Skin of body (tissue), 2 donors: ENCODE results near the gene LMTK2. TPM values are rescaled to one million over a fixed set of nuclear protein-coding genes. Genes with fewer than 3 reads are reported as not detected.

ENCODE experiments used
- DNase-seq: peaks from one replicate; lab custom pipeline; 2025; lab: John Stamatoyannopoulos, UW
- total RNA-seq: library from RNA; depleted of rRNA; stranded (reverse); fragments of >200 nt; gene quantifications from one replicate; pipeline ENCODE4 v1.2.3, GENCODE V29; 2014

Gene LMTK2
- total RNA-seq, 1 donor from 2014 or later = 12.9 TPM

DNA sequence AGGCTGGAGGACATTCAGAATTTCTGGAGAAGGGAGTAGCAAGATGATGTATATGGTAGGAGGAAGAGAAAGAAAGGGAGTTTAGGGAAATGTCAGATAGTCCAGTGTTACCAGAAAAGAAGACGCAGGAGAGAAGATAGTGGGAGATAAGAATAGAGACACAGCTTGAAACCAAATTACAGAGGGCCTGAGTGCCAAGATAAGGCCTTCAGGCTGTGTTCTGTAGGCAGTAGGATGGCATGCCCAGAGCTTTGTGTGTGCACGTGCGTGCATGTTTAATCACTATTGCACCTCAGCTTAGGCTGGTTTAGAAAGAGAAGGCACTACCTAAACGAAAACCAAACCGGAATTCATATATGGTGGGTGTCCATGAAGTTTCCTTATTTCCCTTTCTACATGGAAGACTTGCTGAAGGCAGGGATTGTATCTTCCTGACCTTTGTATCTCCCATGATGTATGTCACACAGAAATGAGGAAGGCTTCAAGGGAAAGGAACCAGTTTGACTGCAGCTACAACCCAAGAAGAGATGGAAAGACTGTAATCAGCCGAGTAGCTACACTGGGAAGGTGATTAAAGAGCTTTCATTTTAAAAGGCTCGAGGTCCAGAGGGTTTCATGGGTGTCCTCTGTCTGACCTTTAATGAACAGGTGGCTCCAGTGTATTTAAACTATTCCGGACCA is 68.7 kb downstream of the LMTK2 start:
- no peak for DNase-seq

- no peak for DNase-seq
These were observed 70.9 kb downstream of the LMTK2 start for GRCh38 chr7:98177553-98177952.

DNA sequence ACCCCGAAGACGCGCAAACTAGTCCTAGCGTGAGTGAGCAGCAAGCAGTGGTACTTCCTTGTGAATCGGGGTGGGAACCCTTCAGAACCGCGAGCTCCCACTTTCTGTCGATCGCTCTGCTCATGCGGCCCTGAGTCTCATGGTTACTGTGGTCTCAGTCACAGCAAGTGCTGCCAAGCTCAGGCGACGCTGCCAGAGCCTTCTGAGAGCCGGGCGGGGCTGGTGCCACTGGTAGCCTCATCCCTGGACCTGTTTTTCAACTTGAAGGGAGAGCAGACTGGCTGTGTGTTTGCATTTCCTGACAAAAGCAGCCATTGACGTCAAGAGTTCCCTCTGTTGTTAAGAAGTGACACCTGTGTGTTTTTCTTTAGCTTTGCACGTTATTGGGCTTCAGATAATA is 71.7 kb downstream of the LMTK2 start:
- DNase-seq = no peak

DNA sequence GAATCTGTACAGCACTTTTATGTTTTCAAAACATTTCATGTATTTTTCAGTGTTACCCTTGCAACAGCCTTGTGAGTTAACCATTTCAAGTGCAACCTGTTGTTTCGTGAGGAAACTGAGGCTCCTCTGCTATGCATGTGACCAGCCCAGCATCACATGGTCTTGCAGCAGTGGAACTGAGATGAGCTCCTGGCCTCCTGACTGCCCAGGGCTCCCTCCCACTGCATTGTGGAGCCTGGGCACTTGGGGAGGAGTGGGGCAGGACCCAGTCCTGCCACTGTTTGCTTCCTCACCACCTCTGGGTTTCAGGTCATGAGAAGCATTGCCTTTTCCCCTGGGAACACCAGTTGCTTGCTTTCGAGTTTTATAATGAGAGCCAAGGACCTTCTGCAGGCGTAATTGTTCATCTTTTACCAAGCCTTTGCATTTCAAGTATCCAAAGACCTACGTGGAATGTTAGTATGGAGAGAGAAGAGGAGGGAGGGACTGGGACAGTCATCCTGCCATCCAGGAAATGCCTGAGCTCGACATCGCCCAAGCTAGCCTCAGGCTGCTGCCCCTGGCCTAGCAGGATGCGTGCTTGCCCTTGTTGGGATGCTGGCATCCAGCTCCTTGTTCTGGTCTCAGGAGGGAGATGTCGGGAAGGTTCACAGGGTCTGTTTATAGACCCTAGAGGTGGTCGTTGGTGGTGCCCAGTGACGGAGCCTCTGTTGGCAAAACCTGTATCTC is 72.3 kb downstream of the LMTK2 start:
- DNase-seq = no peak

DNA sequence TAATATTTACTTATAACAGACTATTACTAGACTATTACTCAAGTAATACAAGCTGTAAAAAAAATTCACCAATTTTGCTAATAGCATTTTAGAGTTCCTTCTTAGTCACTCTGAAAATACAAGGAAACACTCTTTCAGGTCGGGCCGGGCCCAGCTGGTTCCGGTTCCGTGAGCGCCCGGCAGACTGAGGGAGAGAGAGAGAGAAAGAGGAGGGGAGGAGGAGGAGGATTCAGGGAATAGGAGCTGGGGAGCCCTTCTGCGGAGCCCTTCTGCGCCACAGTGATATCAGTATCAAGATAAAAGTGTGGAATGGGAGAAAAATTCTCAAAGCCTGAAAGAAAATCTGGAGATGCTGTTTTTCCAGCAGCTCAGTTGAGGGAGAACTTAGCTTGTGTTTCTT is 74.1 kb downstream of the LMTK2 start:
- DNase-seq = no peak

GRCh38 chr7:98185101-98185500 is 78.4 kb downstream of the LMTK2 start:
- no peak for DNase-seq

- no peak for DNase-seq
These were observed 79.9 kb downstream of the LMTK2 start for GRCh38 chr7:98186452-98187137.

GRCh38 chr7:98187138-98187502 is 80.5 kb downstream of the LMTK2 start:
- DNase-seq = no peak

DNA sequence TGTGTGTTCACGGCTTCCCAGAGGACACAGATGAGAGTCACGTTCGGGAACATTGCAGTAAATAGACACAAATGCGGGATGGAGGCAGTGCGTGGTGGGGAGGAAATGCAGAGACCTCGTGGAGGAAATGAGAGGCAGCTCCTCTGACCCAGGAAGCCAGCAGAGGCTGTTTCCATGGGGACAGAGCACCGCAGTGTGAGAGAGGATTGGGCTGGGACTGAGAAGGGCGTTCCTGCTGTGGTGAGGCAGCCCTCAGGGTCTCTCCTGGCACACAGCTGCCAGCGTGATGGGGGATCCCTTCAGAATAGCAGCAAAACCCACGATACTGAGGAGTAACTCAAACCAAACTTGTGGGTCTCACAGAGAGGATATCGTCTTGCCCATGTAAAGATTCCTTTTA is 82.9 kb downstream of the LMTK2 start:
- no peak for DNase-seq

DNA sequence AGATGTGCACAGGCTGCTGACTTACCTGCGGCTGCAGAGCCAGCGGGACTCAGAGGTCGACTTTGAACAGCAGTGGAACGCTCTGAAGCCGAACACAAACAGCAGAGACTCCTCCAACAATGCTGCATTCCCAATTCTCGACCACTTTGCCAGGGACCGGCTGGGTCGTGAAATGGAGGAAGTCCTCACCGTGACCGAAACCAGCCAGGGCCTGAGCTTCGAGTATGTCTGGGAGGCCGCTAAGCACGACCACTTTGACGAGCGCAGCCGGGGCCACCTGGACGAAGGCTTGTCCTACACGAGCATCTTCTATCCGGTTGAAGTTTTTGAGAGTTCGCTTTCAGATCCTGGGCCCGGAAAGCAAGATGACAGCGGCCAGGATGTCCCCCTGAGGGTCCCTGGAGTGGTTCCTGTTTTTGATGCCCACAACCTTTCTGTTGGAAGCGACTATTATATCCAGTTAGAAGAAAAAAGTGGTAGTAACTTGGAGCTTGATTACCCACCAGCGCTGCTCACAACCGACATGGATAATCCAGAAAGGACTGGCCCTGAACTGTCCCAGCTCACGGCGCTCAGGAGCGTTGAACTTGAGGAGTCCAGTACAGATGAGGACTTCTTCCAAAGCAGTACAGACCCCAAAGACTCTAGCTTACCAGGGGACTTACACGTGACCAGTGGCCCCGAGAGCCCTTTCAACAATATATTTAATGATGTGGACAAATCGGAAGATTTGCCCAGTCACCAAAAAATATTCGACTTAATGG is 85.2 kb downstream of the LMTK2 start:
- no peak for DNase-seq

DNA sequence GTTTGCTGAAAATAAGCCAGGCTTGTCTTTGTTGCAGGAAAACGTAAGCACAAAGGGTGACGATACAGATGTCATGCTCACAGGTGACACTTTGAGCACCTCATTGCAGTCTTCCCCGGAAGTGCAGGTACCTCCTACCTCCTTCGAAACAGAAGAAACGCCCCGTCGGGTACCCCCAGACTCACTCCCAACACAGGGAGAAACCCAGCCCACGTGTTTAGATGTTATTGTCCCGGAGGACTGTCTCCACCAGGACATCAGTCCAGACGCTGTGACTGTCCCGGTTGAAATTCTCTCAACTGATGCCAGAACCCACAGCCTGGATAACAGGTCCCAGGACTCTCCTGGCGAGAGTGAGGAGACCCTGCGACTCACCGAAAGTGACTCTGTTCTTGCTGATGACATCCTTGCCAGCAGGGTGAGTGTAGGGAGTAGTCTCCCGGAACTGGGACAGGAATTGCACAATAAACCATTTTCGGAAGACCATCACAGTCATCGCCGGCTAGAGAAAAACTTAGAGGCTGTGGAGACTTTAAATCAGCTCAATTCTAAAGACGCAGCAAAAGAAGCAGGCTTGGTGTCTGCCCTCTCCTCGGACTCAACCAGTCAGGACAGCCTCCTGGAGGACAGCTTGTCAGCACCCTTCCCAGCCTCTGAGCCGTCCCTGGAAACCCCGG is 86.3 kb downstream of the LMTK2 start:
- no peak for DNase-seq

DNA sequence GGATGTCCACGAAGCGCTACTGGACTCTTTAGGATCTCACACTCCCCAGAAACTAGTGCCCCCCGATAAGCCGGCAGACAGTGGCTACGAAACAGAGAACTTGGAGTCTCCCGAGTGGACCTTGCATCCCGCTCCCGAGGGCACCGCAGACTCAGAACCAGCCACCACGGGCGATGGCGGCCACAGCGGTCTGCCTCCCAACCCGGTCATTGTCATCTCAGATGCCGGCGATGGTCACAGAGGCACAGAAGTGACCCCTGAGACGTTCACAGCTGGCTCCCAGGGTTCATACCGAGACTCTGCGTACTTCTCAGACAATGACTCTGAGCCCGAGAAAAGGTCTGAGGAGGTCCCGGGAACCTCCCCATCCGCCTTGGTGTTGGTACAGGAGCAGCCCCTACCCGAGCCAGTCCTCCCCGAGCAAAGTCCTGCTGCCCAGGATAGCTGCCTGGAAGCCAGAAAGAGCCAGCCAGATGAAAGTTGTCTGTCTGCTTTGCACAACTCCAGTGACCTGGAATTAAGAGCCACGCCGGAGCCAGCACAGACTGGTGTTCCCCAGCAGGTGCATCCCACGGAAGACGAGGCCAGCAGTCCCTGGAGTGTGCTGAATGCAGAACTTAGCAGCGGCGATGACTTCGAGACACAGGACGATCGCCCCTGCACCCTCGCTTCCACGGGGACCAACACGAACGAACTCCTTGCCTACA is 87.0 kb downstream of the LMTK2 start:
- no peak for DNase-seq

DNA sequence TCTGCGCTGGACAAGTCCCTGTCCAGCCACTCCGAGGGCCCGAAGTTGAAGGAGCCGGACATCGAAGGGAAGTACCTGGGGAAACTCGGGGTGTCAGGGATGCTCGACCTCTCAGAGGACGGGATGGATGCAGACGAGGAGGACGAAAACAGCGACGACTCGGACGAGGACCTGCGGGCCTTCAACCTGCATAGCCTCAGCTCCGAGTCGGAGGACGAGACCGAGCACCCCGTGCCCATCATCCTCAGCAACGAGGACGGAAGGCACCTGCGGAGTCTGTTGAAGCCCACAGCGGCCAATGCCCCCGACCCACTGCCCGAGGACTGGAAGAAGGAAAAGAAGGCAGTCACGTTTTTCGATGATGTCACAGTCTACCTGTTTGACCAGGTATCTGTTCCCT is 87.5 kb downstream of the LMTK2 start:
- no peak for DNase-seq

- no peak for DNase-seq
These were observed 88.2 kb downstream of the LMTK2 start for GRCh38 chr7:98194672-98195457.

DNA sequence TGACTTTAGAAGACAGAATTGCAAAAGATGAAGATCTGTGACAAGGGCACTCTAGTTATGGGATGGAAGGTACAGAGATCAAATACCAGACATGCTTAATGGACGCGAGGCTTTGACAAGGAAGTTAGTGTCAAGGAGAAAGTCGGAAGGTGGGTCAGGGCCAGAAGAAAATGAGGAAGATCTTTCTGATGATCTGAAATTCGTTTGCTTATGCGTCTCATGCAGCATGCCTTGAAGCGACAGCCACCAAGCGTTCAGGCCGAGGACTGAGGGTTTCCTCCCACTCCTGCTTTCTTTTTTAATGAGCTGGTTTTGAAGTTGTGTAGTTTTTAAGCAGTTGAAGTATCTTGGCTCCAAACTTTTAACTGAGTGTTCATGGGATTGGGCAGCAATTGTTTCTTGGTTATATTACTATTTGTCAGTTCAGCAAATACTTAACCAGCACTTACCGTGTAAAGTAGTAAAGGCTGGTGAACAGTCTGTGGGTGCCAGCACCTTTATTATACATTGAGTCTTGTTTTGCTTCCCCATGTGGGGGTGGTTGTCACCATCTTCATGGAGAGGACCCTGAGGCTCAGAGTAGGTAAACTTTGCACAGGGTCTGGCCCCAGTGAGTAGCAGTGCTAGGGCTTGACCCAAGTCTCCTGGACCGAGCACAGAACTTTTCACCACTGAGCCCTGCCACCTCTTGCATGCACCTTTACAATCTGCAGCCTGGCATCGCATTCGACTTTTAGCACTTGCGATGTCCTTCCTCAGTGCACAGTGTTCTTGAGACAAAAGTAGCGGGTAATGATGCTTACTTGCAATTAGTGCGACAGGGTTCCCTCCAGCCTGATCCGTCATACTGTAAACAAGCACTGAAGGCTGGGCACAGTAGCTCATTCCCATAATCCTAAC is 90.3 kb downstream of the LMTK2 start:
- no peak for DNase-seq

- no peak for DNase-seq
These were observed 92.5 kb downstream of the LMTK2 start for GRCh38 chr7:98199131-98199530.

DNA sequence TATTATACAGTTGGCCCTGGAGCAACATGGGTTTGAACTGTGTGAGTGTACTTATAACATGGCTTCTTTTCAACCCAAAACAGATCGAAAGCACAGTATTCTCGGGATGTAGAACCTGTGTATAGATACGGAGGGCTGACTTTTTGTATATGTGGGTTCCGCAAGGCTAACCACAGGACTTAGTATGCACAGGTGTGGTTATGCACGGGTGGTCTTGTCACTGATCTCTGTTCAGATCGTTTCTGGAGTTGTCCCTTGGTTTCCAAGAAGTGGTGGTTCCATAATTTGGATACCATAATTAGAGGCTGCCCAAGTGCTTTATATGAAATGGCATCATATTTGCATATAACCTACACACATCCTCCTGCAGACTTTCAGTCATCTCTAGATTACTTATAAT is 93.7 kb downstream of the LMTK2 start:
- no peak for DNase-seq

GRCh38 chr7:98202367-98203195 is 95.9 kb downstream of the LMTK2 start:
- DNase-seq = no peak
